WTC11 (cell line): ENCODE data around the gene TNK1. TPM values are rescaled to one million over a fixed set of nuclear protein-coding genes. Genes with fewer than 3 reads are reported as not detected.
A peak's percentile ranks its signal among the peaks of the same experiment; 100 is the strongest.
"Not testable (repeated sequence)": the region's sequence is repeated elsewhere in the genome, so short reads cannot be mapped to it uniquely, and the experiment has no call there.

Source experiments
- ATAC-seq: fragments of 200-7000 bp; cut with Tn5 transposase; 2 replicates; pipeline ENCODE4 v1.10.0; 2021; ENCODE audit warnings: mild to moderate bottlenecking, moderate library complexity
- CTCF ChIA-PET: fragments of 300-600 bp; sonication (Branson Sonifier 250); formaldehyde crosslinking; loops from one replicate; lab custom pipeline; 2021; ENCODE audit warnings: antibody characterized with exemption; lab: Charles Lee
- POLR2A ChIA-PET: fragments of 350-600 bp; sonication (Branson Sonifier 250); formaldehyde crosslinking; loops from one replicate; lab custom pipeline; 2021; ENCODE audit warnings: antibody characterized with exemption; lab: Charles Lee
- DNase-seq: peaks from one replicate; pipeline ENCODE4 v3.0.0; 2021; ENCODE audit warnings: low spot score
- H3K27ac Mint-ChIP-seq: 2 replicates; pipeline ENCODE4 v1.8.0; 2021; ENCODE audit warnings: mixed read lengths
- H3K27me3 Mint-ChIP-seq: 2 replicates; pipeline ENCODE4 v1.8.0; 2021; ENCODE audit warnings: low read depth, mild to moderate bottlenecking, moderate library complexity, mixed read lengths
- H3K36me3 Mint-ChIP-seq: 2 replicates; pipeline ENCODE4 v1.8.0; 2021; ENCODE audit warnings: mixed read lengths
- H3K4me1 Mint-ChIP-seq: 2 replicates; pipeline ENCODE4 v1.8.0; 2022; ENCODE audit warnings: mixed read lengths
- H3K4me3 Mint-ChIP-seq: 2 replicates; pipeline ENCODE4 v1.8.0; 2021; ENCODE audit warnings: mild to moderate bottlenecking, moderate library complexity, mixed read lengths
- H3K9me3 Mint-ChIP-seq: 2 replicates; pipeline ENCODE4 v1.8.0; 2021; ENCODE audit warnings: mixed read lengths
- ATF1 ChIP-seq: sonication (generic); formaldehyde crosslinking; IDR thresholded peaks from 2 replicates; pipeline ENCODE4 v1.8.1; 2023; ENCODE audit warnings: mild to moderate bottlenecking, moderate library complexity, missing genetic modification reagents
- CREB1 ChIP-seq: sonication (generic); formaldehyde crosslinking; IDR thresholded peaks from 2 replicates; pipeline ENCODE4 v1.8.0; 2023; ENCODE audit warnings: mild to moderate bottlenecking, missing genetic modification reagents
- ELF4 ChIP-seq: sonication (generic); formaldehyde crosslinking; IDR thresholded peaks from 2 replicates; pipeline ENCODE4 v1.8.1; 2022; ENCODE audit warnings: low read depth, mild to moderate bottlenecking, moderate library complexity, missing genetic modification reagents
- ETV6 ChIP-seq: sonication (generic); formaldehyde crosslinking; IDR thresholded peaks from 2 replicates; pipeline ENCODE4 v1.8.1; 2022; ENCODE audit warnings: mild to moderate bottlenecking, missing genetic modification reagents
- GABPB1 ChIP-seq: sonication (generic); formaldehyde crosslinking; IDR thresholded peaks from 2 replicates; pipeline ENCODE4 v1.8.1; 2023; ENCODE audit warnings: mild to moderate bottlenecking, missing genetic modification reagents
- KAT7 ChIP-seq: sonication (generic); formaldehyde crosslinking; IDR thresholded peaks from 2 replicates; pipeline ENCODE4 v1.8.1; 2023; ENCODE audit warnings: missing genetic modification reagents, mild to moderate bottlenecking, borderline replicate concordance
- MYBL2 ChIP-seq: sonication (generic); formaldehyde crosslinking; IDR thresholded peaks from 2 replicates; pipeline ENCODE4 v1.8.1; 2023; ENCODE audit warnings: mild to moderate bottlenecking, moderate library complexity, missing genetic modification reagents
- NFE2L1 ChIP-seq: sonication (generic); formaldehyde crosslinking; IDR thresholded peaks from 2 replicates; pipeline ENCODE4 v1.8.1; 2023; ENCODE audit warnings: missing genetic modification reagents
- RORB ChIP-seq: fragments of 250-450 bp; sonication (Bioruptor Pico); IDR thresholded peaks from 2 replicates; pipeline ENCODE4 v1.9.0; 2021; ENCODE audit warnings: mild to moderate bottlenecking
- SMAD3 ChIP-seq: sonication (generic); formaldehyde crosslinking; IDR thresholded peaks from 2 replicates; pipeline ENCODE4 v1.8.0; 2022; ENCODE audit warnings: missing genetic modification reagents, mild to moderate bottlenecking, borderline replicate concordance
- TEAD1 ChIP-seq: sonication (generic); formaldehyde crosslinking; IDR thresholded peaks from 2 replicates; pipeline ENCODE4 v1.8.0; 2022; ENCODE audit warnings: mild to moderate bottlenecking, missing genetic modification reagents
- ZNF121 ChIP-seq: sonication (generic); formaldehyde crosslinking; IDR thresholded peaks from 2 replicates; pipeline ENCODE4 v1.8.0; 2023; ENCODE audit warnings: missing genetic modification reagents
- ZNF396 ChIP-seq: fragments of 250-450 bp; sonication (Bioruptor Pico); IDR thresholded peaks from 2 replicates; pipeline ENCODE4 v1.8.0; 2021; ENCODE audit warnings: mild to moderate bottlenecking, moderate library complexity, borderline replicate concordance
- total RNA-seq: library from RNA; stranded (reverse); gene quantifications from 3 replicates; pipeline ENCODE4 v1.2.3, GENCODE V29; 2021
- TF ChIP-seq, protein P1 (sequence below): sonication (generic); formaldehyde crosslinking; IDR thresholded peaks from 2 replicates; pipeline ENCODE4 v1.8.1; 2023; ENCODE audit warnings: mild to moderate bottlenecking, missing genetic modification reagents
- TF ChIP-seq, protein P2 (sequence below): fragments of 250-450 bp; sonication (Bioruptor Pico); IDR thresholded peaks from 2 replicates; pipeline ENCODE4 v1.9.0; 2021; ENCODE audit warnings: moderate library complexity, mild to moderate bottlenecking, inconsistent platforms, borderline replicate concordance
- TF ChIP-seq, protein P3 (sequence below): sonication (generic); formaldehyde crosslinking; IDR thresholded peaks from 2 replicates; pipeline ENCODE4 v1.8.1; 2022; ENCODE audit warnings: mild to moderate bottlenecking, missing genetic modification reagents, moderate library complexity, borderline replicate concordance
- TF ChIP-seq, protein P4 (sequence below): fragments of 250-450 bp; sonication (Bioruptor Pico); IDR thresholded peaks from 2 replicates; pipeline ENCODE4 v1.8.0; 2021; ENCODE audit warnings: mild to moderate bottlenecking

The TNK1 gene
- total RNA-seq, 1 experiment from 2014 or later = 9.3 TPM

DNA sequence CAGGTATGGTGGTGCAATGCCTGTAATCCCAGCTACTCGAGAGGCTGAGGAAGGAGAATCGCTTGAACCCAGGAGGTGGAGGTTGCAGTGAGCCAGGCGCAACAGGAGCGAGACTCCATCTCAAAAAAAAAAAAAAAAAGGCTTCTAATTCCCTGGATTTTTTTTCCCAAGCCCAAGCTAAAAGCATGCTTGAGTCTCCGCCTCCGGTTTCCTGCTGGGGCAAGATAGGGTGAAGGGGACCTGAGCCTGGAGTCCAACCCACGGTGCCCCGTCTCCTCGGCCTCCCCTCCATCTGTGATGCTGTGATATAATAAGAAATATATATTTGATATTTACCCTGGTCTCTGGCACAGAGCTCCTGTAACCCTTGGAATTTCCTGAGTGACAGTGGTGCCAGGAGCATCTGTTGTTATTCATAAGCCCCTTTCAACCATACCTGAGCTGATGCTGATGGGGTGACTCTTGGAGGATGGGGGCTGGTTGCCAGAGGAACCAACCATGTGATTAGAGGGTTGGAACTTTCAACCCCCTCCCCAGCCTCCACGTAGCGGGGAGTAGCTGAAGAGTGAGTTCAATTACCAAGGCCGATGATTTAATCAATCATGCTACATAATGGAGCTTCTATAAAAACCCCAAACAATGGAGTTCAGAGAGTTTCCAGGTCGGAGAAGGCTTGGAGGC lies 12.8 kb upstream of the TNK1 start:
- Mint-ChIP-seq H3K9me3 (no peaks in the 10 kb centered on the region), H3K27ac (peak overlapping the region; percentile 89), H3K36me3 (no peaks in the 10 kb centered on the region), H3K4me3 (no peak overlapping the region), H3K4me1 (peaks cover 29% of the 10 kb centered on the region), H3K27me3 (peaks cover 4% of the 10 kb centered on the region)
- ATAC-seq = peak; percentile 38
- TF ChIP-seq ZNF396 (CRISPR knock-in tag) = no peak
- TF ChIP-seq, protein P1, sequence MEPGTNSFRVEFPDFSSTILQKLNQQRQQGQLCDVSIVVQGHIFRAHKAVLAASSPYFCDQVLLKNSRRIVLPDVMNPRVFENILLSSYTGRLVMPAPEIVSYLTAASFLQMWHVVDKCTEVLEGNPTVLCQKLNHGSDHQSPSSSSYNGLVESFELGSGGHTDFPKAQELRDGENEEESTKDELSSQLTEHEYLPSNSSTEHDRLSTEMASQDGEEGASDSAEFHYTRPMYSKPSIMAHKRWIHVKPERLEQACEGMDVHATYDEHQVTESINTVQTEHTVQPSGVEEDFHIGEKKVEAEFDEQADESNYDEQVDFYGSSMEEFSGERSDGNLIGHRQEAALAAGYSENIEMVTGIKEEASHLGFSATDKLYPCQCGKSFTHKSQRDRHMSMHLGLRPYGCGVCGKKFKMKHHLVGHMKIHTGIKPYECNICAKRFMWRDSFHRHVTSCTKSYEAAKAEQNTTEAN (CRISPR knock-in tag) = no peak
- TF ChIP-seq TEAD1 = no peak
- TF ChIP-seq MYBL2 (CRISPR knock-in tag) = no peak
- no peak for TF ChIP-seq GABPB1 (CRISPR knock-in tag)
- no peak for TF ChIP-seq ETV6 (CRISPR knock-in tag)
- TF ChIP-seq ELF4 (CRISPR knock-in tag) = no peak
- TF ChIP-seq ATF1 (CRISPR knock-in tag) = no peak
- TF ChIP-seq, protein P2, sequence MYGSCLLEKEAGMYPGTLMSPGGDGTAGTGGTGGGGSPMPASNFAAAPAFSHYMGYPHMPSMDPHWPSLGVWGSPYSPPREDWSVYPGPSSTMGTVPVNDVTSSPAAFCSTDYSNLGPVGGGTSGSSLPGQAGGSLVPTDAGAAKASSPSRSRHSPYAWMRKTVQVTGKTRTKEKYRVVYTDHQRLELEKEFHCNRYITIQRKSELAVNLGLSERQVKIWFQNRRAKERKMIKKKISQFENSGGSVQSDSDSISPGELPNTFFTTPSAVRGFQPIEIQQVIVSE (CRISPR knock-in tag) = no peak
- TF ChIP-seq SMAD3 = no peak
- TF ChIP-seq NFE2L1 (CRISPR knock-in tag) = no peak
- no peak for TF ChIP-seq CREB1
- no peak for DNase-seq
- ChIA-PET POLR2A (interaction anchor here (0.6 to 1.4 kb wide), 3 partner anchors 13 to 32 kb away, joined by 3 to 4 read pairs (median 3); partner anchors contain the start of genes TMEM95 and TNK1), CTCF (interaction anchor here (0.6 to 2.3 kb wide), 15 partner anchors 12 to 193 kb away, joined by 3 to 22 read pairs (median 4); partner anchors contain the start of genes PLSCR3 and TNK1)

DNA sequence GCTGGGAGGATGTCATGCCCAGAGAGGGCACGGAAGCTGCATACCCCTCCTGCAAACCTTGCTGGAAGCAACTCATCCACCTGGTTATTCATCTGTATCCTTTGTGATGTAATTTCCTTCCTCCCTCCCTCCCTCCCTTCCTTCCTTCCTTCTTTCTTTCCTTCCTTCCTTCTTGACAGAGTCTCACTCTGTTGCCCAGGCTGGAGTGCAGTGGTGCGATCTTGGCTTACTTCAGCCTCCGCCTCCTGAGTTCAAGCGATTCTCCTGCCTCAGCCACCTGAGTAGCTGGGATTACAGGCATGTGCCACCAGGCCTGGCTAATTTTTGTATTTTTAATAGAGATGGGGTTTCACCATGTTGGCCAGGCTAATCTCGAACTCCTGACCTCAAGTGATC lies 12.3 kb upstream of the TNK1 start:
- H3K36me3 Mint-ChIP-seq, H3K27me3 Mint-ChIP-seq, DNase-seq, H3K4me3 Mint-ChIP-seq, H3K9me3 Mint-ChIP-seq: not testable (repeated sequence)
- CTCF ChIA-PET = interaction anchor here (0.7 to 2.3 kb wide), 15 partner anchors 12 to 192 kb away, joined by 3 to 22 read pairs (median 4); partner anchors contain the start of genes PLSCR3 and TNK1
- peak; percentile 76; the same call in 1 of the 2 replicates for TF ChIP-seq ETV6 (CRISPR knock-in tag)
- peak; percentile 90 for TF ChIP-seq ZNF121 (CRISPR knock-in tag)
- Mint-ChIP-seq H3K4me1 (peaks cover 29% of the 10 kb centered on the region), H3K27ac (peak overlapping the region; percentile 89; the same call in 1 of the 2 replicates)
- POLR2A ChIA-PET = interaction anchor here (0.9 to 1.4 kb wide), 2 partner anchors 12 to 14 kb away, joined by 3 to 4 read pairs; partner anchors contain the start of genes TMEM95 and TNK1
- peak; percentile 43 for ATAC-seq

DNA sequence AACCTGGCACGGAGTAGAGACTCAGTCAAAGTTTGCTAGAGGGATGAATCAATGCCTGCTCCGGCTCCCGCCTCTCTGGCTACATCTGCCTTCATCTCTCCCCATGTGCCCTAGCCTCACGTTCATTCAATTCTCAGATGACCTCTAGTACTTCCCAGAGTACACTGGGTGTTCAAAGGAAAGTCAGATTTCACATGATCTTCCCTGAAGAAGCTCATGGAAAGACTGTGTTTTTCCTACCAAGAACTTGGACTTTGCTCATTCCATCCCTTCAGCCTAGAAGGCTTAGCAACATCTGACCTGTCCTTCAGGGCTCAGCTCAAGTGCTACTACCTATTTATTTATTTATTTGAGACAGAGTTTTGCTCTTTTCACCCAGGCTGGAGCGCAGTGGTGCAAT lies 11.1 kb upstream of the TNK1 start:
- Mint-ChIP-seq H3K27me3 (peaks cover 4% of the 10 kb centered on the region), H3K9me3 (no peaks in the 10 kb centered on the region), H3K36me3 (no peaks in the 10 kb centered on the region), H3K27ac (no peak overlapping the region), H3K4me3 (no peak overlapping the region), H3K4me1 (peaks cover 29% of the 10 kb centered on the region)
- ATAC-seq = no peak
- TF ChIP-seq RORB (CRISPR knock-in tag) (no peak), SMAD3 (no peak), KAT7 (CRISPR knock-in tag) (no peak)
- TF ChIP-seq, protein P3, sequence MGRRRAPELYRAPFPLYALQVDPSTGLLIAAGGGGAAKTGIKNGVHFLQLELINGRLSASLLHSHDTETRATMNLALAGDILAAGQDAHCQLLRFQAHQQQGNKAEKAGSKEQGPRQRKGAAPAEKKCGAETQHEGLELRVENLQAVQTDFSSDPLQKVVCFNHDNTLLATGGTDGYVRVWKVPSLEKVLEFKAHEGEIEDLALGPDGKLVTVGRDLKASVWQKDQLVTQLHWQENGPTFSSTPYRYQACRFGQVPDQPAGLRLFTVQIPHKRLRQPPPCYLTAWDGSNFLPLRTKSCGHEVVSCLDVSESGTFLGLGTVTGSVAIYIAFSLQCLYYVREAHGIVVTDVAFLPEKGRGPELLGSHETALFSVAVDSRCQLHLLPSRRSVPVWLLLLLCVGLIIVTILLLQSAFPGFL = no peak
- TF ChIP-seq, protein P4, sequence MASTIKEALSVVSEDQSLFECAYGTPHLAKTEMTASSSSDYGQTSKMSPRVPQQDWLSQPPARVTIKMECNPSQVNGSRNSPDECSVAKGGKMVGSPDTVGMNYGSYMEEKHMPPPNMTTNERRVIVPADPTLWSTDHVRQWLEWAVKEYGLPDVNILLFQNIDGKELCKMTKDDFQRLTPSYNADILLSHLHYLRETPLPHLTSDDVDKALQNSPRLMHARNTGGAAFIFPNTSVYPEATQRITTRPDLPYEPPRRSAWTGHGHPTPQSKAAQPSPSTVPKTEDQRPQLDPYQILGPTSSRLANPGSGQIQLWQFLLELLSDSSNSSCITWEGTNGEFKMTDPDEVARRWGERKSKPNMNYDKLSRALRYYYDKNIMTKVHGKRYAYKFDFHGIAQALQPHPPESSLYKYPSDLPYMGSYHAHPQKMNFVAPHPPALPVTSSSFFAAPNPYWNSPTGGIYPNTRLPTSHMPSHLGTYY (CRISPR knock-in tag) = no peak
- DNase-seq = no peak
- ChIA-PET CTCF (interaction anchor here (0.6 to 2.5 kb wide), 5 partner anchors 14 to 302 kb away, joined by 3 to 22 read pairs (median 6); partner anchors contain the start of genes PLSCR3 and TMEM256), POLR2A (no interaction called here)
